ENCODE data around the gene ZNF74.
"Not testable (repeated sequence)": the region's sequence is repeated elsewhere in the genome, so short reads cannot be mapped to it uniquely, and the experiment has no call there.

ZNF74 gene
- 19.0 to 21.7 reads per million in 2 experiments for total RNA-seq

- DNase-seq (ENCODE audit: low read depth): peak; percentile 77
Observed at GRCh38 chr22:20393705-20394476, at the start of gene ZNF74. Gene ZNF74 (plus strand): TSS chr22:20394151. CDS start chr22:20394629, 478 bp downstream.

GRCh38 chr22:20346553-20346952, 47.4 kb upstream of the ZNF74 start:
- DNase-seq (ENCODE audit: low read depth): not testable (repeated sequence)

- not testable (repeated sequence) for DNase-seq (ENCODE audit: low read depth)
Observed at GRCh38 chr22:20352536-20352935, 41.4 kb upstream of the ZNF74 start.

- DNase-seq (ENCODE audit: low read depth): no peak
Observed at GRCh38 chr22:20354238-20354975, 39.5 kb upstream of the ZNF74 start.

GRCh38 chr22:20355939-20356636, 37.9 kb upstream of the ZNF74 start:
- DNase-seq (ENCODE audit: low read depth): not testable (repeated sequence)

GRCh38 chr22:20356906-20357305, 37.0 kb upstream of the ZNF74 start:
- DNase-seq (ENCODE audit: low read depth): not testable (repeated sequence)

- DNase-seq (ENCODE audit: low read depth): not testable (repeated sequence)
Observed at GRCh38 chr22:20357967-20358366, 36.0 kb upstream of the ZNF74 start.

- not testable (repeated sequence) for DNase-seq (ENCODE audit: low read depth)
Observed at GRCh38 chr22:20358503-20359239, 35.3 kb upstream of the ZNF74 start.

- DNase-seq (ENCODE audit: low read depth): not testable (repeated sequence)
Observed at GRCh38 chr22:20360261-20360660, 33.7 kb upstream of the ZNF74 start.

- not testable (repeated sequence) for DNase-seq (ENCODE audit: low read depth)
Observed at GRCh38 chr22:20360866-20361751, 32.8 kb upstream of the ZNF74 start.

GRCh38 chr22:20361752-20362229, 32.2 kb upstream of the ZNF74 start:
- DNase-seq (ENCODE audit: low read depth): not testable (repeated sequence)

- not testable (repeated sequence) for DNase-seq (ENCODE audit: low read depth)
Observed at GRCh38 chr22:20362403-20362802, 31.5 kb upstream of the ZNF74 start.

- DNase-seq (ENCODE audit: low read depth): not testable (repeated sequence)
Observed at GRCh38 chr22:20364335-20365260, 29.4 kb upstream of the ZNF74 start.

- DNase-seq (ENCODE audit: low read depth): not testable (repeated sequence)
Observed at GRCh38 chr22:20366841-20367240, 27.1 kb upstream of the ZNF74 start.

GRCh38 chr22:20368875-20369274, 25.1 kb upstream of the ZNF74 start:
- not testable (repeated sequence) for DNase-seq (ENCODE audit: low read depth)

GRCh38 chr22:20371687-20372086, 22.3 kb upstream of the ZNF74 start:
- DNase-seq (ENCODE audit: low read depth): not testable (repeated sequence)

GRCh38 chr22:20372406-20372854, 21.5 kb upstream of the ZNF74 start:
- DNase-seq (ENCODE audit: low read depth): not testable (repeated sequence)

- DNase-seq (ENCODE audit: low read depth): not testable (repeated sequence)
Observed at GRCh38 chr22:20373195-20373706, 20.7 kb upstream of the ZNF74 start.

GRCh38 chr22:20374130-20374529, 19.8 kb upstream of the ZNF74 start:
- DNase-seq (ENCODE audit: low read depth): not testable (repeated sequence)
